OCI-LY1 (cell line): ENCODE results near the gene ASXL2.

Experiments
- H2AFZ ChIP-seq: fragments of 200-600 bp; sonication (generic), shearing (Covaris generic); 2 replicates; pipeline ENCODE4 v1.6.0; 2014; ENCODE audit warnings: antibody characterized with exemption, mild to moderate bottlenecking, low read length
- H3F3A ChIP-seq: fragments of 200-600 bp; sonication (generic), shearing (Covaris generic); 2 replicates; pipeline ENCODE4 v1.6.0; 2014; ENCODE audit warnings: mild to moderate bottlenecking, antibody characterized with exemption, low read length, moderate library complexity; ENCODE audit not compliant: insufficient read depth
- H3K27ac ChIP-seq: fragments of 200-600 bp; sonication (generic); 2 replicates; pipeline ENCODE4 v1.5.1; 2014; ENCODE audit warnings: low read length, mixed run types, mild to moderate bottlenecking, low read depth; ENCODE audit not compliant: poor library complexity, severe bottlenecking
- H3K27me3 ChIP-seq: fragments of 200-600 bp; sonication (generic); 2 replicates; pipeline ENCODE4 v1.6.0; 2014; ENCODE audit warnings: antibody characterized with exemption, mild to moderate bottlenecking, low read length, moderate library complexity; ENCODE audit not compliant: insufficient read depth
- H3K36me3 ChIP-seq: fragments of 200-600 bp; sonication (generic); 2 replicates; pipeline ENCODE4 v1.6.1; 2014; ENCODE audit warnings: mild to moderate bottlenecking, antibody characterized with exemption, low read length, moderate library complexity, mixed read lengths; ENCODE audit not compliant: insufficient read depth
- H3K4me1 ChIP-seq: fragments of 200-600 bp; sonication (generic); 2 replicates; pipeline ENCODE4 v1.5.1; 2014; ENCODE audit warnings: mild to moderate bottlenecking, low read length, moderate library complexity; ENCODE audit not compliant: insufficient read depth, severe bottlenecking
- H3K4me2 ChIP-seq: fragments of 200-600 bp; sonication (generic), shearing (Covaris generic); 2 replicates; pipeline ENCODE4 v1.6.1; 2014; ENCODE audit warnings: low read length
- H3K4me3 ChIP-seq: fragments of 200-600 bp; sonication (generic); 2 replicates; pipeline ENCODE4 v1.5.1; 2014; ENCODE audit warnings: low read length, low read depth, mild to moderate bottlenecking, mixed read lengths; ENCODE audit not compliant: poor library complexity, severe bottlenecking
- H3K79me2 ChIP-seq: fragments of 200-600 bp; shearing (Covaris generic); 2 replicates; pipeline ENCODE4 v1.6.1; 2016; ENCODE audit warnings: mixed run types, low read length, mixed read lengths; ENCODE audit not compliant: insufficient read depth
- H3K9ac ChIP-seq: fragments of 200-600 bp; sonication (generic), shearing (Covaris generic); 2 replicates; pipeline ENCODE4 v1.6.1; 2014; ENCODE audit warnings: mild to moderate bottlenecking, low read length, mixed read lengths
- H3K9me2 ChIP-seq: fragments of 200-600 bp; sonication (generic), shearing (Covaris generic); 2 replicates; pipeline ENCODE4 v1.6.1; 2014; ENCODE audit warnings: low read depth, mild to moderate bottlenecking, low read length, mixed read lengths
- H3K9me3 ChIP-seq: fragments of 200-600 bp; shearing (Covaris generic); 2 replicates; pipeline ENCODE4 v1.6.1; 2014; ENCODE audit warnings: low read length, mixed read lengths
- H4K20me1 ChIP-seq: fragments of 200-600 bp; sonication (generic), shearing (Covaris generic); 2 replicates; pipeline ENCODE4 v1.6.0; 2016; ENCODE audit warnings: mild to moderate bottlenecking, low read length; ENCODE audit not compliant: insufficient read depth
- EZH2 ChIP-seq: fragments of 200-600 bp; sonication (generic), shearing (Covaris generic); IDR thresholded peaks from 2 replicates; pipeline ENCODE4 v1.8.0; 2017; ENCODE audit warnings: borderline replicate concordance, mixed run types, mild to moderate bottlenecking, antibody characterized with exemption, low read length, moderate library complexity, mixed read lengths
- TF ChIP-seq, protein P1 (sequence below): fragments of 200-600 bp; sonication (generic), shearing (Covaris generic); IDR thresholded peaks from 2 replicates; pipeline ENCODE4 v1.5.1; 2017; ENCODE audit warnings: mild to moderate bottlenecking, antibody characterized with exemption, low read length, moderate library complexity, mixed read lengths

ASXL2 gene

GRCh38 chr2:25832897-25833296 lies 45.4 kb downstream of the ASXL2 start:
- Histone ChIP-seq H3K79me2 (no peaks in the 10 kb centered on the region), H2AFZ (no peak overlapping the region), H4K20me1 (no peaks in the 10 kb centered on the region), H3K4me2 (no peak overlapping the region), H3K9me3 (peaks cover 4% of the 10 kb centered on the region), H3K4me3 (no peak overlapping the region), H3K27ac (no peak overlapping the region), H3K36me3 (peaks cover 32% of the 10 kb centered on the region), H3K9ac (no peak overlapping the region), H3K4me1 (no peaks in the 10 kb centered on the region), H3K27me3 (no peaks in the 10 kb centered on the region), H3K9me2 (no peaks in the 10 kb centered on the region), H3F3A (no peaks in the 10 kb centered on the region)
- TF ChIP-seq, protein P1, sequence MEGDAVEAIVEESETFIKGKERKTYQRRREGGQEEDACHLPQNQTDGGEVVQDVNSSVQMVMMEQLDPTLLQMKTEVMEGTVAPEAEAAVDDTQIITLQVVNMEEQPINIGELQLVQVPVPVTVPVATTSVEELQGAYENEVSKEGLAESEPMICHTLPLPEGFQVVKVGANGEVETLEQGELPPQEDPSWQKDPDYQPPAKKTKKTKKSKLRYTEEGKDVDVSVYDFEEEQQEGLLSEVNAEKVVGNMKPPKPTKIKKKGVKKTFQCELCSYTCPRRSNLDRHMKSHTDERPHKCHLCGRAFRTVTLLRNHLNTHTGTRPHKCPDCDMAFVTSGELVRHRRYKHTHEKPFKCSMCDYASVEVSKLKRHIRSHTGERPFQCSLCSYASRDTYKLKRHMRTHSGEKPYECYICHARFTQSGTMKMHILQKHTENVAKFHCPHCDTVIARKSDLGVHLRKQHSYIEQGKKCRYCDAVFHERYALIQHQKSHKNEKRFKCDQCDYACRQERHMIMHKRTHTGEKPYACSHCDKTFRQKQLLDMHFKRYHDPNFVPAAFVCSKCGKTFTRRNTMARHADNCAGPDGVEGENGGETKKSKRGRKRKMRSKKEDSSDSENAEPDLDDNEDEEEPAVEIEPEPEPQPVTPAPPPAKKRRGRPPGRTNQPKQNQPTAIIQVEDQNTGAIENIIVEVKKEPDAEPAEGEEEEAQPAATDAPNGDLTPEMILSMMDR = no peak
- TF ChIP-seq EZH2 = no peak

GRCh38 chr2:25831746-25832449 lies 46.4 kb downstream of the ASXL2 start:
- Histone ChIP-seq H2AFZ (no peak overlapping the region), H3K4me1 (no peaks in the 10 kb centered on the region), H3K9me2 (no peaks in the 10 kb centered on the region), H4K20me1 (no peaks in the 10 kb centered on the region), H3F3A (no peaks in the 10 kb centered on the region), H3K27ac (no peak overlapping the region), H3K4me3 (no peak overlapping the region), H3K9me3 (peaks cover 4% of the 10 kb centered on the region), H3K36me3 (peaks cover 32% of the 10 kb centered on the region), H3K79me2 (0 out of 2 replicates have a peak, but pooled peaks cover 3% of the 10 kb centered on the region), H3K27me3 (no peaks in the 10 kb centered on the region), H3K9ac (no peak overlapping the region), H3K4me2 (no peak overlapping the region)
- TF ChIP-seq, protein P1 = no peak
- TF ChIP-seq EZH2 = no peak

DNA sequence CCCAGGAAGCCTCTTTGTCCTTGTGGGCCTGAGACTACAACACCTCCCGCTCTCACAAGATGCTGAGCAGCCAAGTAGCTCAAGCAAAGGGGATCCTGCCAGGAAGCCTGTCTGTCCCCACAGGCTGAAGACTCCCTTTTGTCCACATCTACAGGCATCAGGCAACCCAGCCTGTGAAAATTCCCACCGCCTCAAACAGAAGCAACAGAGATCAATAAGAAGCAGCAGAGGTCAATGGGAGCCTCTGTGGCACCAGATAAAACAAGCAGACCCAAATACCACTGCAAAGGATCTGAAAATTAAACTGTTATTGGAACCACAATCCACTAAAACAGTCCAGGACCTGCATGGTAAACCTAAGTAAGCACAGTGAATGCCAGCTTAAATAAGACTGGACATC lies 48.5 kb downstream of the ASXL2 start:
- H3K9me2 ChIP-seq = no peaks in the 10 kb centered on the region
- TF ChIP-seq EZH2 = no peak
- TF ChIP-seq, protein P1 = no peak
- no peak overlapping the region for H3K4me3 ChIP-seq
- H2AFZ ChIP-seq = no peak overlapping the region
- no peak overlapping the region for H3K27ac ChIP-seq
- H4K20me1 ChIP-seq = no peaks in the 10 kb centered on the region
- no peaks in the 10 kb centered on the region for H3K27me3 ChIP-seq
- 0 out of 2 replicates have a peak, but pooled peaks cover 3% of the 10 kb centered on the region for H3K79me2 ChIP-seq
- H3F3A ChIP-seq = no peaks in the 10 kb centered on the region
- H3K36me3 ChIP-seq = peaks cover 24% of the 10 kb centered on the region
- no peak overlapping the region for H3K9ac ChIP-seq
- peaks cover 12% of the 10 kb centered on the region for H3K4me1 ChIP-seq
- H3K9me3 ChIP-seq = peaks cover 4% of the 10 kb centered on the region
- H3K4me2 ChIP-seq = no peak overlapping the region
